WTC11 (cell line): ENCODE data around the gene VARS1. TPM values are rescaled to one million over a fixed set of nuclear protein-coding genes. Genes with fewer than 3 reads are reported as not detected.
A peak's percentile ranks its signal among the peaks of the same experiment; 100 is the strongest.

ENCODE experiments used
- ATAC-seq: fragments of 200-7000 bp; cut with Tn5 transposase; 2 replicates; pipeline ENCODE4 v1.10.0; 2021; ENCODE audit warnings: mild to moderate bottlenecking, moderate library complexity
- CTCF ChIA-PET: fragments of 300-600 bp; sonication (Branson Sonifier 250); formaldehyde crosslinking; loops from one replicate; lab custom pipeline; 2021; ENCODE audit warnings: antibody characterized with exemption; lab: Charles Lee
- POLR2A ChIA-PET: fragments of 350-600 bp; sonication (Branson Sonifier 250); formaldehyde crosslinking; loops from one replicate; lab custom pipeline; 2021; ENCODE audit warnings: antibody characterized with exemption; lab: Charles Lee
- DNase-seq: peaks from one replicate; pipeline ENCODE4 v3.0.0; 2021; ENCODE audit warnings: low spot score
- H3K27ac Mint-ChIP-seq: 2 replicates; pipeline ENCODE4 v1.8.0; 2021; ENCODE audit warnings: mixed read lengths
- H3K27me3 Mint-ChIP-seq: 2 replicates; pipeline ENCODE4 v1.8.0; 2021; ENCODE audit warnings: low read depth, mild to moderate bottlenecking, moderate library complexity, mixed read lengths
- H3K36me3 Mint-ChIP-seq: 2 replicates; pipeline ENCODE4 v1.8.0; 2021; ENCODE audit warnings: mixed read lengths
- H3K4me1 Mint-ChIP-seq: 2 replicates; pipeline ENCODE4 v1.8.0; 2022; ENCODE audit warnings: mixed read lengths
- H3K4me3 Mint-ChIP-seq: 2 replicates; pipeline ENCODE4 v1.8.0; 2021; ENCODE audit warnings: mild to moderate bottlenecking, moderate library complexity, mixed read lengths
- H3K9me3 Mint-ChIP-seq: 2 replicates; pipeline ENCODE4 v1.8.0; 2021; ENCODE audit warnings: mixed read lengths
- CREM ChIP-seq: sonication (generic); formaldehyde crosslinking; IDR thresholded peaks from 2 replicates; pipeline ENCODE4 v1.8.1; 2022; ENCODE audit warnings: mild to moderate bottlenecking, missing genetic modification reagents, moderate library complexity
- ETV6 ChIP-seq: sonication (generic); formaldehyde crosslinking; IDR thresholded peaks from 2 replicates; pipeline ENCODE4 v1.8.1; 2022; ENCODE audit warnings: mild to moderate bottlenecking, missing genetic modification reagents
- FOXP1 ChIP-seq: sonication (generic); formaldehyde crosslinking; IDR thresholded peaks from 2 replicates; pipeline ENCODE4 v1.8.0; 2022; ENCODE audit warnings: missing genetic modification reagents, mild to moderate bottlenecking, moderate library complexity, borderline replicate concordance
- HMGA2 ChIP-seq: fragments of 250-450 bp; sonication (Bioruptor Pico); IDR thresholded peaks from 2 replicates; pipeline ENCODE4 v1.4.0; 2021; ENCODE audit warnings: mild to moderate bottlenecking, moderate library complexity
- MYBL2 ChIP-seq: sonication (generic); formaldehyde crosslinking; IDR thresholded peaks from 2 replicates; pipeline ENCODE4 v1.8.1; 2023; ENCODE audit warnings: mild to moderate bottlenecking, moderate library complexity, missing genetic modification reagents
- NR3C1 ChIP-seq: sonication (generic); formaldehyde crosslinking; conservative IDR thresholded peaks from 2 replicates; pipeline ENCODE4 v1.8.1; 2023; ENCODE audit warnings: low read depth, mild to moderate bottlenecking, missing genetic modification reagents
- RORB ChIP-seq: fragments of 250-450 bp; sonication (Bioruptor Pico); IDR thresholded peaks from 2 replicates; pipeline ENCODE4 v1.9.0; 2021; ENCODE audit warnings: mild to moderate bottlenecking
- SOX15 ChIP-seq: fragments of 250-450 bp; sonication (Bioruptor Pico); IDR thresholded peaks from 2 replicates; pipeline ENCODE4 v1.9.0; 2021; ENCODE audit warnings: mild to moderate bottlenecking
- SP1 ChIP-seq: sonication (generic); formaldehyde crosslinking; conservative IDR thresholded peaks from 2 replicates; pipeline ENCODE4 v1.8.1; 2022; ENCODE audit warnings: missing genetic modification reagents
- TEAD4 ChIP-seq: sonication (generic); formaldehyde crosslinking; IDR thresholded peaks from 2 replicates; pipeline ENCODE4 v1.8.0; 2022; ENCODE audit warnings: mild to moderate bottlenecking, missing genetic modification reagents
- TP53 ChIP-seq: sonication (generic); formaldehyde crosslinking; IDR thresholded peaks from 2 replicates; pipeline ENCODE4 v1.8.1; 2023; ENCODE audit warnings: mild to moderate bottlenecking, missing genetic modification reagents
- ZBTB21 ChIP-seq: sonication (generic); formaldehyde crosslinking; IDR thresholded peaks from 2 replicates; pipeline ENCODE4 v1.8.1; 2023; ENCODE audit warnings: mild to moderate bottlenecking, missing genetic modification reagents, borderline replicate concordance
- ZNF263 ChIP-seq: sonication (generic); formaldehyde crosslinking; IDR thresholded peaks from 2 replicates; pipeline ENCODE4 v1.8.1; 2022; ENCODE audit warnings: low read depth, mild to moderate bottlenecking, moderate library complexity, missing genetic modification reagents
- total RNA-seq: library from RNA; stranded (reverse); gene quantifications from 3 replicates; pipeline ENCODE4 v1.2.3, GENCODE V29; 2021
- TF ChIP-seq, protein P1 (sequence below): fragments of 250-450 bp; sonication (Bioruptor Pico); IDR thresholded peaks from 2 replicates; pipeline ENCODE4 v1.9.0; 2021; ENCODE audit warnings: mild to moderate bottlenecking
- TF ChIP-seq, protein P2 (sequence below): sonication (generic); formaldehyde crosslinking; conservative IDR thresholded peaks from 2 replicates; pipeline ENCODE4 v1.8.1; 2023; ENCODE audit warnings: mild to moderate bottlenecking, low read depth, missing genetic modification reagents, moderate library complexity
- TF ChIP-seq, protein P3 (sequence below): sonication (generic); formaldehyde crosslinking; conservative IDR thresholded peaks from 2 replicates; pipeline ENCODE4 v1.8.1; 2022; ENCODE audit warnings: mild to moderate bottlenecking, missing genetic modification reagents
- TF ChIP-seq, protein P4 (sequence below): sonication (generic); formaldehyde crosslinking; IDR thresholded peaks from 2 replicates; pipeline ENCODE4 v1.8.1; 2022; ENCODE audit warnings: mild to moderate bottlenecking, moderate library complexity, missing genetic modification reagents
- TF ChIP-seq, protein P5 (sequence below): sonication (generic); formaldehyde crosslinking; IDR thresholded peaks from 2 replicates; pipeline ENCODE4 v1.8.0; 2023; ENCODE audit warnings: mild to moderate bottlenecking, missing genetic modification reagents
- TF ChIP-seq, protein P6 (sequence below): sonication (generic); formaldehyde crosslinking; IDR thresholded peaks from 2 replicates; pipeline ENCODE4 v1.8.1; 2022; ENCODE audit warnings: mild to moderate bottlenecking, missing genetic modification reagents, moderate library complexity, borderline replicate concordance
- TF ChIP-seq, protein P7 (sequence below): sonication (generic); formaldehyde crosslinking; IDR thresholded peaks from 2 replicates; pipeline ENCODE4 v1.8.1; 2023; ENCODE audit warnings: mild to moderate bottlenecking, missing genetic modification reagents, moderate library complexity
- TF ChIP-seq, protein P8 (sequence below): sonication (generic); formaldehyde crosslinking; IDR thresholded peaks from 2 replicates; pipeline ENCODE4 v1.8.1; 2023; ENCODE audit warnings: mild to moderate bottlenecking, moderate library complexity, missing genetic modification reagents
- TF ChIP-seq, protein P9 (sequence below): sonication (generic); formaldehyde crosslinking; IDR thresholded peaks from 2 replicates; pipeline ENCODE4 v1.8.1; 2023; ENCODE audit warnings: mild to moderate bottlenecking, missing genetic modification reagents, moderate library complexity

VARS1 gene
- total RNA-seq, 1 experiment from 2014 or later, result 177 TPM

DNA sequence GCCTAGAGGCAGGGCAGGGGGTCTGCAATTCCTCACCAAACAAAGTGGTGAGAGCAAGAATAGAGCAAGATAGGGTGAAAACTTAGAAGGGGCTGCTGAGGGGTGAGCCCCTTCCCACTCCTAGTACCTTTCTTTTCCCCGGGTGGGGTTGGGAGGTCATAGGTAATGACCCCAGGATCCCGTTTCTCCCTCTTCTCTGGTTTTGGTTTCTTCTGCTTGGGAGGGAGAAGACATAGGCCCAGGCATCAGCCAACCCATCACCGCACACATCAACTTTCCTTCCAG, 3.5 kb downstream of the VARS1 start:
- peaks cover 9% of the 10 kb centered on the region for H3K4me1 Mint-ChIP-seq
- H3K9me3 Mint-ChIP-seq, result no peaks in the 10 kb centered on the region
- ATAC-seq (no peak), DNase-seq (no peak)
- ChIA-PET CTCF (interaction anchor here (0.5 to 2.0 kb wide), 32 partner anchors 15 to 256 kb away, joined by 3 to 23 read pairs (median 6); partner anchors contain the start of genes ATP6V1G2, C6orf47, CFB and GPANK1), POLR2A (interaction anchor here (1.1 to 1.2 kb wide), 2 partner anchors 17 to 36 kb away, joined by 3 read pairs; partner anchors contain the start of gene HSPA1B)
- no peaks in the 10 kb centered on the region for H3K27me3 Mint-ChIP-seq
- H3K27ac Mint-ChIP-seq, result no peak overlapping the region; the same call in 1 of the 2 replicates
- peaks cover 29% of the 10 kb centered on the region for H3K36me3 Mint-ChIP-seq
- no peak overlapping the region for H3K4me3 Mint-ChIP-seq
- TF ChIP-seq SOX15 (no peak), TP53 (CRISPR knock-in tag) (no peak), TEAD4 (no peak), CREM (CRISPR knock-in tag) (no peak), MYBL2 (CRISPR knock-in tag) (no peak), HMGA2 (CRISPR knock-in tag) (no peak), ZNF263 (CRISPR knock-in tag) (no peak), ZBTB21 (CRISPR knock-in tag) (no peak), NR3C1 (no peak)
- TF ChIP-seq, protein P1, sequence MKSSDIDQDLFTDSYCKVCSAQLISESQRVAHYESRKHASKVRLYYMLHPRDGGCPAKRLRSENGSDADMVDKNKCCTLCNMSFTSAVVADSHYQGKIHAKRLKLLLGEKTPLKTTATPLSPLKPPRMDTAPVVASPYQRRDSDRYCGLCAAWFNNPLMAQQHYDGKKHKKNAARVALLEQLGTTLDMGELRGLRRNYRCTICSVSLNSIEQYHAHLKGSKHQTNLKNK (CRISPR knock-in tag), result no peak
- TF ChIP-seq, protein P2, sequence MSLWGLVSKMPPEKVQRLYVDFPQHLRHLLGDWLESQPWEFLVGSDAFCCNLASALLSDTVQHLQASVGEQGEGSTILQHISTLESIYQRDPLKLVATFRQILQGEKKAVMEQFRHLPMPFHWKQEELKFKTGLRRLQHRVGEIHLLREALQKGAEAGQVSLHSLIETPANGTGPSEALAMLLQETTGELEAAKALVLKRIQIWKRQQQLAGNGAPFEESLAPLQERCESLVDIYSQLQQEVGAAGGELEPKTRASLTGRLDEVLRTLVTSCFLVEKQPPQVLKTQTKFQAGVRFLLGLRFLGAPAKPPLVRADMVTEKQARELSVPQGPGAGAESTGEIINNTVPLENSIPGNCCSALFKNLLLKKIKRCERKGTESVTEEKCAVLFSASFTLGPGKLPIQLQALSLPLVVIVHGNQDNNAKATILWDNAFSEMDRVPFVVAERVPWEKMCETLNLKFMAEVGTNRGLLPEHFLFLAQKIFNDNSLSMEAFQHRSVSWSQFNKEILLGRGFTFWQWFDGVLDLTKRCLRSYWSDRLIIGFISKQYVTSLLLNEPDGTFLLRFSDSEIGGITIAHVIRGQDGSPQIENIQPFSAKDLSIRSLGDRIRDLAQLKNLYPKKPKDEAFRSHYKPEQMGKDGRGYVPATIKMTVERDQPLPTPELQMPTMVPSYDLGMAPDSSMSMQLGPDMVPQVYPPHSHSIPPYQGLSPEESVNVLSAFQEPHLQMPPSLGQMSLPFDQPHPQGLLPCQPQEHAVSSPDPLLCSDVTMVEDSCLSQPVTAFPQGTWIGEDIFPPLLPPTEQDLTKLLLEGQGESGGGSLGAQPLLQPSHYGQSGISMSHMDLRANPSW (CRISPR knock-in tag), result no peak
- TF ChIP-seq, protein P3, sequence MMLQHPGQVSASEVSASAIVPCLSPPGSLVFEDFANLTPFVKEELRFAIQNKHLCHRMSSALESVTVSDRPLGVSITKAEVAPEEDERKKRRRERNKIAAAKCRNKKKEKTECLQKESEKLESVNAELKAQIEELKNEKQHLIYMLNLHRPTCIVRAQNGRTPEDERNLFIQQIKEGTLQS (CRISPR knock-in tag), result no peak
- TF ChIP-seq, protein P4, sequence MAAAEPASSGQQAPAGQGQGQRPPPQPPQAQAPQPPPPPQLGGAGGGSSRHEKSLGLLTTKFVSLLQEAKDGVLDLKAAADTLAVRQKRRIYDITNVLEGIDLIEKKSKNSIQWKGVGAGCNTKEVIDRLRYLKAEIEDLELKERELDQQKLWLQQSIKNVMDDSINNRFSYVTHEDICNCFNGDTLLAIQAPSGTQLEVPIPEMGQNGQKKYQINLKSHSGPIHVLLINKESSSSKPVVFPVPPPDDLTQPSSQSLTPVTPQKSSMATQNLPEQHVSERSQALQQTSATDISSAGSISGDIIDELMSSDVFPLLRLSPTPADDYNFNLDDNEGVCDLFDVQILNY (CRISPR knock-in tag), result no peak
- TF ChIP-seq, protein P5, sequence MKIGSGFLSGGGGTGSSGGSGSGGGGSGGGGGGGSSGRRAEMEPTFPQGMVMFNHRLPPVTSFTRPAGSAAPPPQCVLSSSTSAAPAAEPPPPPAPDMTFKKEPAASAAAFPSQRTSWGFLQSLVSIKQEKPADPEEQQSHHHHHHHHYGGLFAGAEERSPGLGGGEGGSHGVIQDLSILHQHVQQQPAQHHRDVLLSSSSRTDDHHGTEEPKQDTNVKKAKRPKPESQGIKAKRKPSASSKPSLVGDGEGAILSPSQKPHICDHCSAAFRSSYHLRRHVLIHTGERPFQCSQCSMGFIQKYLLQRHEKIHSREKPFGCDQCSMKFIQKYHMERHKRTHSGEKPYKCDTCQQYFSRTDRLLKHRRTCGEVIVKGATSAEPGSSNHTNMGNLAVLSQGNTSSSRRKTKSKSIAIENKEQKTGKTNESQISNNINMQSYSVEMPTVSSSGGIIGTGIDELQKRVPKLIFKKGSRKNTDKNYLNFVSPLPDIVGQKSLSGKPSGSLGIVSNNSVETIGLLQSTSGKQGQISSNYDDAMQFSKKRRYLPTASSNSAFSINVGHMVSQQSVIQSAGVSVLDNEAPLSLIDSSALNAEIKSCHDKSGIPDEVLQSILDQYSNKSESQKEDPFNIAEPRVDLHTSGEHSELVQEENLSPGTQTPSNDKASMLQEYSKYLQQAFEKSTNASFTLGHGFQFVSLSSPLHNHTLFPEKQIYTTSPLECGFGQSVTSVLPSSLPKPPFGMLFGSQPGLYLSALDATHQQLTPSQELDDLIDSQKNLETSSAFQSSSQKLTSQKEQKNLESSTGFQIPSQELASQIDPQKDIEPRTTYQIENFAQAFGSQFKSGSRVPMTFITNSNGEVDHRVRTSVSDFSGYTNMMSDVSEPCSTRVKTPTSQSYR, result no peak

DNA sequence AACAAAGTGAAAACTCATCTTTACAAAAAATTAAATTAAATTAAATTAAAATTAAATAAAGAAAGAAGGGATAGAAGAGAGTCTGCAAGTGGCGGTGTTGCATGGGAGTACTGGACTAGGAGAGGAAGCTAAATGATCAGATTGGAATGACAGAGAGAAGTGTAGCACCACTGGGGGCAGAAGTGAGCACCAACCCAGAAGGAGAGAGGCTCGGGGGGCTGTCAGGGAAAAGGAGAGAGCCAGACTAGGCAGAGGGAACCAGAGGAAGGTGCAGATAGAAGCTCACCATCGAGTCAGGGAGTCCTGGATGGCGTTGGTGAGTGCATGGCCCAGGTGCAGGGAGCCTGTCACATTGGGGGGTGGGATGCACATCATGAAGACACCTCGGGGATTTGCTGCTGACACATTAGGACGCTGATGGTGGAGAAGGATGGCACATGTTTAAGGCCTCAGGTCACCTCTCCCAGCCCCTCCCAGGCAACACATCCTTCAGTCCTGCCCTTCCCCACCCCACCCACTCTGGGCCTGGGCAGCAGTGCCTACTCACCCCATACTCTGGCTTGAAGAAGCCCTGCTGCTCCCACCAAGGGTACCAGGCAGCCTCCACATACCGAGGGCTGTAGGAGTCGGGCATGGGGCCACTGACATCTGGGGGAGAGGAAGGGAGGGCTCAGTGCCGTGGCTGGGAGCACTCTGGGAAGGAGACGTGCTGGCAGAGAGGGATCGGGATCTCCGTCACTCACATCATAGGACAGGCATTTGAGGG, 4.0 kb downstream of the VARS1 start:
- H3K4me1 Mint-ChIP-seq, result peaks cover 9% of the 10 kb centered on the region
- CTCF ChIA-PET, result interaction anchor here (0.5 to 2.0 kb wide), 47 partner anchors 8 to 349 kb away, joined by 3 to 23 read pairs (median 5); partner anchors contain the start of genes ABHD16A, ATP6V1G2, C6orf47 and CFB
- POLR2A ChIA-PET, result interaction anchor here (0.8 to 1.2 kb wide), 4 partner anchors 17 to 36 kb away, joined by 3 to 5 read pairs (median 4); partner anchors contain the start of genes HSPA1A, HSPA1B and HSPA1L
- DNase-seq (peak; percentile 83), ATAC-seq (peak; percentile 64)
- peaks cover 29% of the 10 kb centered on the region for H3K36me3 Mint-ChIP-seq
- H3K27ac Mint-ChIP-seq, result peak overlapping the region; percentile 81; the same call in 1 of the 2 replicates
- H3K9me3 Mint-ChIP-seq, result no peaks in the 10 kb centered on the region
- H3K4me3 Mint-ChIP-seq, result no peak overlapping the region
- H3K27me3 Mint-ChIP-seq, result no peaks in the 10 kb centered on the region
- TF ChIP-seq HMGA2 (CRISPR knock-in tag) (0 out of 2 replicates have a peak, but pooled peaks have one; percentile 4), ZBTB21 (CRISPR knock-in tag) (no peak), RORB (CRISPR knock-in tag) (no peak), SP1 (no peak), ETV6 (CRISPR knock-in tag) (no peak), FOXP1 (CRISPR knock-in tag) (0 out of 2 replicates have a peak, but pooled peaks have one; percentile 30)
- TF ChIP-seq, protein P6, sequence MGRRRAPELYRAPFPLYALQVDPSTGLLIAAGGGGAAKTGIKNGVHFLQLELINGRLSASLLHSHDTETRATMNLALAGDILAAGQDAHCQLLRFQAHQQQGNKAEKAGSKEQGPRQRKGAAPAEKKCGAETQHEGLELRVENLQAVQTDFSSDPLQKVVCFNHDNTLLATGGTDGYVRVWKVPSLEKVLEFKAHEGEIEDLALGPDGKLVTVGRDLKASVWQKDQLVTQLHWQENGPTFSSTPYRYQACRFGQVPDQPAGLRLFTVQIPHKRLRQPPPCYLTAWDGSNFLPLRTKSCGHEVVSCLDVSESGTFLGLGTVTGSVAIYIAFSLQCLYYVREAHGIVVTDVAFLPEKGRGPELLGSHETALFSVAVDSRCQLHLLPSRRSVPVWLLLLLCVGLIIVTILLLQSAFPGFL, result no peak
- TF ChIP-seq, protein P7, sequence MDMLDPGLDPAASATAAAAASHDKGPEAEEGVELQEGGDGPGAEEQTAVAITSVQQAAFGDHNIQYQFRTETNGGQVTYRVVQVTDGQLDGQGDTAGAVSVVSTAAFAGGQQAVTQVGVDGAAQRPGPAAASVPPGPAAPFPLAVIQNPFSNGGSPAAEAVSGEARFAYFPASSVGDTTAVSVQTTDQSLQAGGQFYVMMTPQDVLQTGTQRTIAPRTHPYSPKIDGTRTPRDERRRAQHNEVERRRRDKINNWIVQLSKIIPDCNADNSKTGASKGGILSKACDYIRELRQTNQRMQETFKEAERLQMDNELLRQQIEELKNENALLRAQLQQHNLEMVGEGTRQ, result no peak
- TF ChIP-seq, protein P8, sequence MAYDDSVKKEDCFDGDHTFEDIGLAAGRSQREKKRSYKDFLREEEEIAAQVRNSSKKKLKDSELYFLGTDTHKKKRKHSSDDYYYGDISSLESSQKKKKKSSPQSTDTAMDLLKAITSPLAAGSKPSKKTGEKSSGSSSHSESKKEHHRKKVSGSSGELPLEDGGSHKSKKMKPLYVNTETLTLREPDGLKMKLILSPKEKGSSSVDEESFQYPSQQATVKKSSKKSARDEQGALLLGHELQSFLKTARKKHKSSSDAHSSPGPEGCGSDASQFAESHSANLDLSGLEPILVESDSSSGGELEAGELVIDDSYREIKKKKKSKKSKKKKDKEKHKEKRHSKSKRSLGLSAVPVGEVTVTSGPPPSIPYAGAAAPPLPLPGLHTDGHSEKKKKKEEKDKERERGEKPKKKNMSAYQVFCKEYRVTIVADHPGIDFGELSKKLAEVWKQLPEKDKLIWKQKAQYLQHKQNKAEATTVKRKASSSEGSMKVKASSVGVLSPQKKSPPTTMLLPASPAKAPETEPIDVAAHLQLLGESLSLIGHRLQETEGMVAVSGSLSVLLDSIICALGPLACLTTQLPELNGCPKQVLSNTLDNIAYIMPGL, result no peak
- TF ChIP-seq, protein P9, sequence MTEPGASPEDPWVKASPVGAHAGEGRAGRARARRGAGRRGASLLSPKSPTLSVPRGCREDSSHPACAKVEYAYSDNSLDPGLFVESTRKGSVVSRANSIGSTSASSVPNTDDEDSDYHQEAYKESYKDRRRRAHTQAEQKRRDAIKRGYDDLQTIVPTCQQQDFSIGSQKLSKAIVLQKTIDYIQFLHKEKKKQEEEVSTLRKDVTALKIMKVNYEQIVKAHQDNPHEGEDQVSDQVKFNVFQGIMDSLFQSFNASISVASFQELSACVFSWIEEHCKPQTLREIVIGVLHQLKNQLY (CRISPR knock-in tag), result no peak
